HepG2 (cell line): ENCODE measurements around the gene RTP5. TPM values are rescaled to one million over a fixed set of nuclear protein-coding genes. Genes with fewer than 3 reads are reported as not detected.
A peak's percentile ranks its signal among the peaks of the same experiment; 100 is the strongest.

ENCODE experiments used
- ATAC-seq: fragments of 200-7000 bp; cut with Tn5 transposase; 3 replicates; pipeline ENCODE4 v1.9.1; 2020; ENCODE audit warnings: mild to moderate bottlenecking, moderate library complexity
- BruUV-seq: library from RNA; stranded (reverse); fragments of 400-500 nt; replicated peaks from 2 replicates; lab custom pipeline; 2021; lab: Mats Ljungman, UMichigan
- CTCF ChIA-PET: fragments of 300-600 bp; formaldehyde crosslinking; extraction: SDS; loops from one replicate; lab custom pipeline; 2021; ENCODE audit warnings: low total read pairs, inconsistent platforms, low intra/inter-chr PET ratio; lab: Yijun Ruan, JAX
- POLR2A ChIA-PET: fragments of 350-600 bp; sonication (Branson Sonifier 250); formaldehyde crosslinking; loops from one replicate; lab custom pipeline; 2020; ENCODE audit warnings: antibody characterized with exemption, inconsistent platforms; lab: Yijun Ruan, JAX
- DNase-seq: peaks from one replicate; pipeline ENCODE4 v3.0.0-alpha.2; 2015; ENCODE audit warnings: low spot score
- FAIRE-seq: peaks from 3 replicates; lab custom pipeline; 2011; peaks lifted over from hg19 to GRCh38; lab: Jason Lieb, UNC
- H2AFZ ChIP-seq: one replicate; pipeline ENCODE4 v1.6.1; 2011; ENCODE audit warnings: low read length, inconsistent platforms
- H3K27ac ChIP-seq: fragments of 300-600 bp; 3 replicates; pipeline ENCODE4 v1.8.0; 2011; ENCODE audit warnings: mixed run types, mild to moderate bottlenecking, mixed read lengths, low read length, inconsistent platforms; ENCODE audit not compliant: insufficient read depth; ENCODE audit errors: extremely low read length
- H3K27me3 ChIP-seq, 2 experiments: fragments of 200-600 bp in 1 of 2; 2 replicates in 1 of 2; 3 replicates in 1 of 2; pipeline versions ENCODE4 v1.6.0 to v1.8.0; 2011; ENCODE audit warnings: low read length in 2 of 2, mild to moderate bottlenecking in 2 of 2, moderate library complexity in 2 of 2, inconsistent platforms in 1 of 2; ENCODE audit not compliant: insufficient read depth in 2 of 2, control insufficient read depth in 1 of 2
- H3K36me3 ChIP-seq, 2 experiments: fragments of 200-600 bp in 1 of 2; replicated peaks in 1 of 2; 2 replicates in 1 of 2; 3 replicates in 1 of 2; pipeline versions ENCODE4 v1.5.1 to v1.8.0; 2011; ENCODE audit warnings: low read length in 2 of 2, inconsistent platforms in 1 of 2; ENCODE audit not compliant: insufficient read depth in 2 of 2, control insufficient read depth in 1 of 2
- H3K4me1 ChIP-seq: 2 replicates; pipeline ENCODE4 v1.5.1; 2012; ENCODE audit warnings: low read length, inconsistent platforms; ENCODE audit not compliant: insufficient read depth
- H3K4me2 ChIP-seq: 2 replicates; pipeline ENCODE4 v1.6.0; 2011; ENCODE audit warnings: low read depth, low read length, inconsistent platforms
- H3K4me3 ChIP-seq, 3 experiments: fragments of 200-600 bp in 1 of 3; sonication (generic), shearing (Covaris generic) in 1 of 3; replicated peaks in 1 of 3; 2 replicates each; pipeline ENCODE4 v1.5.1; 2011 to 2016; ENCODE audit warnings: low read length in 3 of 3, inconsistent platforms in 2 of 3, low read depth in 2 of 3, mild to moderate bottlenecking in 2 of 3, control low read depth in 1 of 3, mixed read lengths in 1 of 3; ENCODE audit not compliant: insufficient read depth in 1 of 3
- H3K79me2 ChIP-seq: one replicate; pipeline ENCODE4 v1.6.1; 2011; ENCODE audit warnings: low read length, inconsistent platforms; ENCODE audit not compliant: insufficient read depth
- H3K9ac ChIP-seq: 2 replicates; pipeline ENCODE4 v1.6.0; 2011; ENCODE audit warnings: mild to moderate bottlenecking, low read depth, low read length, inconsistent platforms; ENCODE audit not compliant: insufficient read depth
- H3K9me3 ChIP-seq: 2 replicates; pipeline ENCODE4 v1.5.1; 2012; ENCODE audit warnings: mild to moderate bottlenecking, low read length
- H4K20me1 ChIP-seq: 2 replicates; pipeline ENCODE4 v1.6.0; 2011; ENCODE audit warnings: inconsistent platforms, mild to moderate bottlenecking, low read length, moderate library complexity; ENCODE audit not compliant: insufficient read depth
- ATF6 ChIP-seq: sonication (generic); formaldehyde crosslinking; conservative IDR thresholded peaks from 2 replicates; pipeline ENCODE4 v1.4.0; 2020; ENCODE audit warnings: missing genetic modification reagents
- ELF1 ChIP-seq: sonication (generic); formaldehyde crosslinking; IDR thresholded peaks from 2 replicates; pipeline ENCODE4 v1.4.0; 2020; ENCODE audit warnings: missing genetic modification reagents
- GATA4 ChIP-seq: sonication (generic); IDR thresholded peaks from 2 replicates; pipeline ENCODE4 v1.6.1; 2016; ENCODE audit warnings: antibody characterized with exemption, low read depth, borderline replicate concordance
- HMGA1 ChIP-seq: sonication (generic); formaldehyde crosslinking; conservative IDR thresholded peaks from 2 replicates; pipeline ENCODE4 v1.4.0; 2020; ENCODE audit warnings: missing genetic modification reagents
- HNRNPL ChIP-seq: fragments of 200-400 bp; formaldehyde crosslinking; IDR thresholded peaks from 2 replicates; pipeline ENCODE4 v1.6.1; 2017; ENCODE audit warnings: mild to moderate bottlenecking, low read depth, low read length
- IKZF1 ChIP-seq: fragments of 450-650 bp; IDR thresholded peaks from 2 replicates; pipeline ENCODE4 v1.7.1; 2016
- KLF16 ChIP-seq, 2 experiments: sonication (generic) in 1 of 2; formaldehyde crosslinking in 1 of 2; IDR thresholded peaks; 2 replicates each; pipeline versions ENCODE4 v1.6.1 to v1.8.0; 2016 to 2023; ENCODE audit warnings: missing genetic modification reagents in 2 of 2, missing compliant biosample characterization in 1 of 2
- ZNF230 ChIP-seq: sonication (generic); formaldehyde crosslinking; IDR thresholded peaks from 2 replicates; pipeline ENCODE4 v1.4.0; 2020; ENCODE audit warnings: mild to moderate bottlenecking, missing genetic modification reagents
- ZNF44 ChIP-seq: sonication (generic); formaldehyde crosslinking; IDR thresholded peaks from 2 replicates; pipeline ENCODE4 v1.5.1; 2020; ENCODE audit warnings: mild to moderate bottlenecking, missing genetic modification reagents
- ZNF740 ChIP-seq: sonication (generic); formaldehyde crosslinking; IDR thresholded peaks from 2 replicates; pipeline ENCODE4 v1.4.0; 2020; ENCODE audit warnings: missing genetic modification reagents
- WGBS: methylation state at CpG from one replicate; pipeline ENCODE4 v1.1.6; 2017; ENCODE audit warnings: low lambda C conversion rate; 5-methylcytosine and 5-hydroxymethylcytosine counted together
- in situ Hi-C: cut with HindIII; loops from 2 replicates; pipeline ENCODE4 v1.10.0; 2017; ENCODE audit warnings: low pct_unique_long_range_greater_than_20kb; ENCODE audit not compliant: extremely low pct_ligation_motif_present
- intact Hi-C: fragments of 100-400 bp; cut with micrococcal nuclease; formaldehyde crosslinking; loops from one replicate; pipeline ENCODE4 v1.10.0; 2022; ENCODE audit not compliant: unreplicated experiment
- polyA plus RNA-seq, 8 experiments: library from polyadenylated mRNA; depleted of rRNA in 3 of 8; stranded (reverse) in 7 of 8; unstranded in 1 of 8; fragments of >200 nt; fragmentation: Illumina TruSeq in 4 of 8; extraction: Trizol in 4 of 8; gene quantifications; 2 replicates each; pipeline versions ENCODE4 v1.2.1 to v1.2.3, GENCODE V29; 2011 to 2016; ENCODE audit warnings: low read depth in 4 of 8, missing spikeins in 1 of 8, mixed read lengths in 1 of 8; ENCODE audit not compliant: insufficient read depth in 1 of 8
- total RNA-seq, 5 experiments: library from RNA; depleted of rRNA; stranded (reverse); fragments of >200 nt; fragmentation: Illumina TruSeq; extraction: Trizol; gene quantifications; 2 replicates each; pipeline ENCODE4 v1.2.3, GENCODE V29; 2016; ENCODE audit warnings: low read depth in 1 of 5
- TF ChIP-seq, protein P1 (sequence below): sonication (generic); formaldehyde crosslinking; IDR thresholded peaks from 2 replicates; pipeline ENCODE4 v1.4.0; 2020; ENCODE audit warnings: missing genetic modification reagents
- TF ChIP-seq, protein P2 (sequence below): sonication (generic); formaldehyde crosslinking; IDR thresholded peaks from 2 replicates; pipeline ENCODE4 v1.5.0; 2020; ENCODE audit warnings: mild to moderate bottlenecking, missing genetic modification reagents, moderate library complexity

Gene RTP5
- total and polyA plus RNA-seq, 2 of the 13 experiments (the other 11 are each of a cell fraction or from before 2014, with no cell fraction given): not detected

GRCh38 chr2:241859017-241859435 is 10.5 kb upstream of the RTP5 start (continued):
- TF ChIP-seq ZNF230 (CRISPR knock-in tag): 0 out of 2 replicates have a peak, but pooled peaks have one; percentile 22
- no peak for TF ChIP-seq ZNF44 (CRISPR knock-in tag)
- TF ChIP-seq ZNF740 (CRISPR knock-in tag): 0 out of 2 replicates have a peak, but pooled peaks have one; percentile 11
- no peak for TF ChIP-seq GATA4
- no peak for TF ChIP-seq IKZF1
- no peak for TF ChIP-seq ELF1 (CRISPR knock-in tag)

DNA sequence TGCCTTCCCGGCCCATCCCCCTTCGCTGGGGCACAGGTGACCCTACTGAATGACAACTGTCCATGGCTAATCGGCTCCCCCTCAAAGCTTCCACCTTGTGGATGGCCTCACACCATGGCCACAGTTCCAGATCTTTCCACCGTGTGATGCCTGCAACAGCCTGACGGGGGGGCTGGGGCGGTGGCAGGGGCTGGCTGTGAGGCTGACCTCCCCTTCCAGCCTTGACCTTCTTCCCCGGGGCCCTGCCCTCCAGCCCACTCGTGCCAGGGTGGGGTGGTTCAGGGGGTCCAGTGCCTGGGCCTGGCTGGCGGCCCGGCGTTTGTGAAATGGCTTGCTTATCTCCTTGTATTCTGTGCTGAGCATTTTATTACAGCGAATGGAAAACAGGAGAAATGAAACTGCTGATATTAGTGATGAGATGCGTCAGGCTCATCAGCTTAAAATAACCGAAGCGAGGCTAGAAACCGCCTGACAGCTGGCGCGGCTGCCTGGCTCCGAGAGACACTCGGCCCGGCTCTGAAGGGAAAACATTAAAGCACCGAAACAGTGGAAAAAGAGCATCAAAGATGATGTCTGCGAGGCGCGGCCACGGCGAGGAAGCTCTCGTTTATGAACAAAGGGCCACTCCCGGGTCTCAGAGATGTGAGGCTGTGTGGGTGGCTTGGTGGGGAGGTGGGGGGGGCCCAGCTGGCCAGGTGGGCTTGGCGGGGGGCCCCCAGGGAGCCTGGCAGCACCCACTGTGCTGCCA is 9.9 kb upstream of the RTP5 start:
- intact Hi-C loops: no loop called here
- H3K4me2 ChIP-seq: peak overlapping the region; percentile 30
- DNase-seq (no peak), ATAC-seq (peak; percentile 45), FAIRE-seq (no peak)
- peak overlapping the region in 1 of 3 experiments; percentile 14; a peak in 1 of 6 replicates for H3K4me3 ChIP-seq
- H3K36me3 ChIP-seq: no peaks in the 10 kb centered on the region
- no peaks in the 10 kb centered on the region for H3K9me3 ChIP-seq
- no peaks in the 10 kb centered on the region for H3K79me2 ChIP-seq
- H3K27me3 ChIP-seq: peaks cover 21 to 84% of the 10 kb centered on the region in 2 experiments
- peaks cover 14% of the 10 kb centered on the region for H3K4me1 ChIP-seq
- ChIA-PET CTCF (no interaction called here), POLR2A (interaction anchor here (1.1 to 1.5 kb wide), 2 partner anchors 86 to 89 kb away, joined by 5 read pairs; no protein-coding TSS in a partner anchor)
- no peak overlapping the region for H3K9ac ChIP-seq
- in situ Hi-C loops: no loop called here
- H2AFZ ChIP-seq: no peak overlapping the region
- no TSS peak for BruUV-seq
- WGBS: 44% methylated on average over 26 of the region's 30 CpGs
- H4K20me1 ChIP-seq: no peaks in the 10 kb centered on the region
- H3K27ac ChIP-seq: no peak overlapping the region
- TF ChIP-seq, protein P1, sequence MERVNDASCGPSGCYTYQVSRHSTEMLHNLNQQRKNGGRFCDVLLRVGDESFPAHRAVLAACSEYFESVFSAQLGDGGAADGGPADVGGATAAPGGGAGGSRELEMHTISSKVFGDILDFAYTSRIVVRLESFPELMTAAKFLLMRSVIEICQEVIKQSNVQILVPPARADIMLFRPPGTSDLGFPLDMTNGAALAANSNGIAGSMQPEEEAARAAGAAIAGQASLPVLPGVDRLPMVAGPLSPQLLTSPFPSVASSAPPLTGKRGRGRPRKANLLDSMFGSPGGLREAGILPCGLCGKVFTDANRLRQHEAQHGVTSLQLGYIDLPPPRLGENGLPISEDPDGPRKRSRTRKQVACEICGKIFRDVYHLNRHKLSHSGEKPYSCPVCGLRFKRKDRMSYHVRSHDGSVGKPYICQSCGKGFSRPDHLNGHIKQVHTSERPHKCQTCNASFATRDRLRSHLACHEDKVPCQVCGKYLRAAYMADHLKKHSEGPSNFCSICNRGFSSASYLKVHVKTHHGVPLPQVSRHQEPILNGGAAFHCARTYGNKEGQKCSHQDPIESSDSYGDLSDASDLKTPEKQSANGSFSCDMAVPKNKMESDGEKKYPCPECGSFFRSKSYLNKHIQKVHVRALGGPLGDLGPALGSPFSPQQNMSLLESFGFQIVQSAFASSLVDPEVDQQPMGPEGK (CRISPR knock-in tag): peak; percentile 65; the same call in 1 of the 2 replicates
- TF ChIP-seq KLF16 (CRISPR knock-in tag; IDR thresholded peaks at IDR 0.05) (0 out of 4 replicates have a peak, but pooled peaks of 1 of the 2 experiments have one; percentile 43), HMGA1 (no peak), ATF6 (no peak), HNRNPL (0 out of 2 replicates have a peak, but pooled peaks have one; percentile 21)
- TF ChIP-seq, protein P2, sequence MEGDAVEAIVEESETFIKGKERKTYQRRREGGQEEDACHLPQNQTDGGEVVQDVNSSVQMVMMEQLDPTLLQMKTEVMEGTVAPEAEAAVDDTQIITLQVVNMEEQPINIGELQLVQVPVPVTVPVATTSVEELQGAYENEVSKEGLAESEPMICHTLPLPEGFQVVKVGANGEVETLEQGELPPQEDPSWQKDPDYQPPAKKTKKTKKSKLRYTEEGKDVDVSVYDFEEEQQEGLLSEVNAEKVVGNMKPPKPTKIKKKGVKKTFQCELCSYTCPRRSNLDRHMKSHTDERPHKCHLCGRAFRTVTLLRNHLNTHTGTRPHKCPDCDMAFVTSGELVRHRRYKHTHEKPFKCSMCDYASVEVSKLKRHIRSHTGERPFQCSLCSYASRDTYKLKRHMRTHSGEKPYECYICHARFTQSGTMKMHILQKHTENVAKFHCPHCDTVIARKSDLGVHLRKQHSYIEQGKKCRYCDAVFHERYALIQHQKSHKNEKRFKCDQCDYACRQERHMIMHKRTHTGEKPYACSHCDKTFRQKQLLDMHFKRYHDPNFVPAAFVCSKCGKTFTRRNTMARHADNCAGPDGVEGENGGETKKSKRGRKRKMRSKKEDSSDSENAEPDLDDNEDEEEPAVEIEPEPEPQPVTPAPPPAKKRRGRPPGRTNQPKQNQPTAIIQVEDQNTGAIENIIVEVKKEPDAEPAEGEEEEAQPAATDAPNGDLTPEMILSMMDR (CRISPR knock-in tag): peak; percentile 31
